ENCODE data around the gene TBX15.

The TBX15 gene

GRCh38 chr1:119007339-119007669 is 19.2 kb upstream of the TBX15 start:
- peaks cover 0 to 6% (median 3%) of the 10 kb centered on the region in 5 experiments for H3K9me3 ChIP-seq (ENCODE audit: control extremely low read depth in 1 of 5, control insufficient read depth in 4 of 5, insufficient read depth in 2 of 5, low read depth in 1 of 5, low read length in 4 of 5)
- ChIA-PET CTCF (interaction anchor here (0.9 to 2.6 kb wide), 4 partner anchors 17 to 27 kb away, joined by 3 to 13 read pairs (median 4); no protein-coding TSS in a partner anchor), POLR2A (no interaction called here)
- 8% methylated on average over 15 of the region's 22 CpGs for WGBS (ENCODE audit: insufficient coverage)
- no peak for DNase-seq
- no peaks in the 10 kb centered on the region for H3K36me3 ChIP-seq (ENCODE audit: control insufficient read depth in 4 of 4, insufficient read depth in 4 of 4, low read length in 3 of 4)
- no peak overlapping the region for H3K4me3 ChIP-seq (ENCODE audit: control insufficient read depth in 1 of 7, extremely low read depth in 1 of 7, insufficient read depth in 4 of 7, low read depth in 2 of 7, low read length in 6 of 7)
- peaks cover 29 to 93% (median 51%) of the 10 kb centered on the region in 5 experiments for H3K27me3 ChIP-seq (replicated peaks in 2 of 5; ENCODE audit: control insufficient read depth in 4 of 5, insufficient read depth in 5 of 5, low read length in 4 of 5)
- H3K4me1 ChIP-seq (ENCODE audit: control extremely low read depth in 1 of 4, control insufficient read depth in 4 of 4, insufficient read depth in 4 of 4, low read length in 3 of 4) = peaks cover 2 to 24% (median 12%) of the 10 kb centered on the region in 4 experiments
- no peak overlapping the region for H3K27ac ChIP-seq (ENCODE audit: insufficient read depth in 1 of 2, low read depth in 1 of 2, low read length in 2 of 2, poor library complexity in 1 of 2, severe bottlenecking in 2 of 2)

DNA sequence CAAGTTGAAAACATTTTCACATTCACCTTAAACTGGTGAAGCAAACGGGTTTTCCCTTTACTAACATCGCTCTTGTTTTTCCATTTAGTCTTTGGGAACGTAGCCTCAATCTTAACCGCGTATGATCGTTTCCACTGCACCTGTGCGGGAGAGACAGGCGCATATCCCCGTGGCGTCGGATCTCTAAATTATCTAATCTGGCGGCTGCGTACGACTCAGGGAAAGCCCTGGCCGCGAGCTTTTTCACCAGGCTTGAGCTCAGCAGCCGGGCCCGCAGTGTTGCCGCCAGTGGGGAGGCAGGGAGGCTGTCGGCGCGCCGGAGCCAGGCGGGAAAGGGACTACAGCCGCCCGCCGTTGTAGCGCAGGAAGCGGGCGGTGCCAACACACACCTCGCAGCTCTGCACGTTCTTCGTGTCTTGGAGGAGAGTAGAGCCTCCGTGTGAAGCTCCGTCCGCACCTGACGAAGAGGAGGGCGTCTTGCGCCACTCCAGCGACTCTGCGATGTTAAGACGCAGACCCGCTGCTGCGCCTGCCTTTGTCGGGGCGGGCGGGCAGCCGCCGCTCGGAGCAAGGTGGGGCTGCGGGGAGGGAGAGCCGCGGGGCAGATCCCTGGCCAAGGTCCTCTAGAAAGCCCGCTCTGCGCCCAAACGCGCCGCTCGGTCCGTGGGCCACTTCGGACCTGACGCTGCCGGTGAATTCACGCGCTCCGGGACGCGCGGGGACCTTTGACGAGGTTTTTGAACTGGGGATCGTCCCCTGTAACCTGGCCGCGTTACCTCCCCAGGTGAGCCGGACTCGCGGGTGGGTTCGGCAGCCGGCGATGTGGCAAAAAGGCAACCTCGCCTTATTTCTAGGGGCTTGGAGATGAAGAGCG is 18.5 kb upstream of the TBX15 start:
- H3K36me3 ChIP-seq (ENCODE audit: control insufficient read depth in 4 of 4, insufficient read depth in 4 of 4, low read length in 3 of 4) = no peaks in the 10 kb centered on the region
- POLR2A ChIA-PET = no interaction called here
- H3K27me3 ChIP-seq (replicated peaks in 2 of 5; ENCODE audit: control insufficient read depth in 4 of 5, insufficient read depth in 5 of 5, low read length in 4 of 5) = peaks cover 31 to 97% (median 53%) of the 10 kb centered on the region in 5 experiments
- peaks cover 2 to 30% (median 17%) of the 10 kb centered on the region in 4 experiments for H3K4me1 ChIP-seq (ENCODE audit: control extremely low read depth in 1 of 4, control insufficient read depth in 4 of 4, insufficient read depth in 4 of 4, low read length in 3 of 4)
- no peak for DNase-seq
- no peak overlapping the region for H3K27ac ChIP-seq (ENCODE audit: insufficient read depth in 1 of 2, low read depth in 1 of 2, low read length in 2 of 2, poor library complexity in 1 of 2, severe bottlenecking in 2 of 2)
- peaks cover 0 to 6% (median 3%) of the 10 kb centered on the region in 5 experiments for H3K9me3 ChIP-seq (ENCODE audit: control extremely low read depth in 1 of 5, control insufficient read depth in 4 of 5, insufficient read depth in 2 of 5, low read depth in 1 of 5, low read length in 4 of 5)
- 6% methylated on average over 71 of the region's 81 CpGs for WGBS (ENCODE audit: insufficient coverage)
- H3K4me3 ChIP-seq (ENCODE audit: control insufficient read depth in 1 of 7, extremely low read depth in 1 of 7, insufficient read depth in 4 of 7, low read depth in 2 of 7, low read length in 6 of 7) = no peak overlapping the region
- CTCF ChIA-PET = interaction anchor here (0.8 to 4.3 kb wide), 7 partner anchors 12 to 852 kb away, joined by 3 to 29 read pairs (median 4); no protein-coding TSS in a partner anchor

DNA sequence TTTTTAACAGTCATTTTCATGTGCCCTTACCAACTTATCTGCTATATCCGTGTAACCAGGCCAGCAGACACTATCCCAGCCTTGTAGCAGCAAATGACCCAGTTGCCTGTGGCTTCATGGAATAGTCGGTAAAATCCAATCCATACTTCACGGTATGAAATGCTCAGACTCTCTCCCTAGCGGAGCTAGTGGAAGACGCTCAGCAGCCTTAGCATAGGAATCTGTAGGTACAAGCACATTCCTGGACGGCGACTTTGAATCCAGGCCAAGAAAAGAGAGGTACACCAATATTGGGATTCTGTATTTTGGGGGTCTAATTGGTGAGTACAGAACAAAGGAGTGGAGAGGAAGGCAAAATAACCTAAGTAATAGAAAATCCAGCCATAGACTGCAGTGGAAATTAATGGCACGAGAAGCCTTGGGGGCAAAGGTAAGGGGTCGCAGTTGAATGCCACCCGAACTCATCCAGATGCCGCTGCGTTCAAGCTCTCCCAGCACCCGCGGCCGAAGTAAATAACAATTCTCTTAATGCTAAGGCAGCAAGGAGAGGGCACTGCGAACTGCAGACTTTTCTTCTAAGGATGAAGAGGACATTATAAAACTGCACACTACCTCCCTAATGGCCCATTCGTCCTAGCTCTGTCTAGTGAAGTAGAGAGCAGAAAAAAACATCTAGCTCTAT is 17.7 kb upstream of the TBX15 start:
- CTCF ChIA-PET = interaction anchor here (0.8 to 4.3 kb wide), 7 partner anchors 11 to 852 kb away, joined by 3 to 29 read pairs (median 4); no protein-coding TSS in a partner anchor
- POLR2A ChIA-PET = no interaction called here
- H3K36me3 ChIP-seq (ENCODE audit: control insufficient read depth in 4 of 4, insufficient read depth in 4 of 4, low read length in 3 of 4) = no peaks in the 10 kb centered on the region
- no peak overlapping the region for H3K27ac ChIP-seq (ENCODE audit: insufficient read depth in 1 of 2, low read depth in 1 of 2, low read length in 2 of 2, poor library complexity in 1 of 2, severe bottlenecking in 2 of 2)
- H3K4me1 ChIP-seq (ENCODE audit: control extremely low read depth in 1 of 4, control insufficient read depth in 4 of 4, insufficient read depth in 4 of 4, low read length in 3 of 4) = peaks cover 2 to 37% (median 22%) of the 10 kb centered on the region in 4 experiments
- H3K27me3 ChIP-seq (replicated peaks in 2 of 5; ENCODE audit: control insufficient read depth in 4 of 5, insufficient read depth in 5 of 5, low read length in 4 of 5) = peaks cover 31 to 98% (median 53%) of the 10 kb centered on the region in 5 experiments
- H3K4me3 ChIP-seq (ENCODE audit: control insufficient read depth in 1 of 7, extremely low read depth in 1 of 7, insufficient read depth in 4 of 7, low read depth in 2 of 7, low read length in 6 of 7) = no peak overlapping the region
- H3K9me3 ChIP-seq (ENCODE audit: control extremely low read depth in 1 of 5, control insufficient read depth in 4 of 5, insufficient read depth in 2 of 5, low read depth in 1 of 5, low read length in 4 of 5) = peaks cover 0 to 6% (median 3%) of the 10 kb centered on the region in 5 experiments
- WGBS (ENCODE audit: insufficient coverage) = 7% methylated on average over 17 of the region's 17 CpGs
- no peak for DNase-seq

- POLR2A ChIA-PET = no interaction called here
- 25% methylated on average over 1 of the region's 2 CpGs for WGBS (ENCODE audit: insufficient coverage)
- peaks cover 2 to 44% (median 25%) of the 10 kb centered on the region in 4 experiments for H3K4me1 ChIP-seq (ENCODE audit: control extremely low read depth in 1 of 4, control insufficient read depth in 4 of 4, insufficient read depth in 4 of 4, low read length in 3 of 4)
- no peak for DNase-seq
- H3K9me3 ChIP-seq (ENCODE audit: control extremely low read depth in 1 of 5, control insufficient read depth in 4 of 5, insufficient read depth in 2 of 5, low read depth in 1 of 5, low read length in 4 of 5) = peaks cover 0 to 6% (median 3%) of the 10 kb centered on the region in 5 experiments
- no peaks in the 10 kb centered on the region for H3K36me3 ChIP-seq (ENCODE audit: control insufficient read depth in 4 of 4, insufficient read depth in 4 of 4, low read length in 3 of 4)
- CTCF ChIA-PET = interaction anchor here (1.3 to 4.3 kb wide), 3 partner anchors 10 to 20 kb away, joined by 3 to 29 read pairs (median 6); no protein-coding TSS in a partner anchor
- no peak overlapping the region for H3K4me3 ChIP-seq (ENCODE audit: control insufficient read depth in 1 of 7, extremely low read depth in 1 of 7, insufficient read depth in 4 of 7, low read depth in 2 of 7, low read length in 6 of 7)
- peaks cover 28 to 99% (median 61%) of the 10 kb centered on the region in 5 experiments for H3K27me3 ChIP-seq (replicated peaks in 2 of 5; ENCODE audit: control insufficient read depth in 4 of 5, insufficient read depth in 5 of 5, low read length in 4 of 5)
- no peak overlapping the region for H3K27ac ChIP-seq (ENCODE audit: insufficient read depth in 1 of 2, low read depth in 1 of 2, low read length in 2 of 2, poor library complexity in 1 of 2, severe bottlenecking in 2 of 2)
Measured at GRCh38 chr1:119004781-119005180, 16.6 kb upstream of the TBX15 start.

- Histone ChIP-seq H3K4me3 (ENCODE audit: control insufficient read depth in 1 of 7, extremely low read depth in 1 of 7, insufficient read depth in 4 of 7, low read depth in 2 of 7, low read length in 6 of 7) (no peak overlapping the region), H3K9me3 (ENCODE audit: control extremely low read depth in 1 of 5, control insufficient read depth in 4 of 5, insufficient read depth in 2 of 5, low read depth in 1 of 5, low read length in 4 of 5) (peaks cover 0 to 6% (median 3%) of the 10 kb centered on the region in 5 experiments), H3K36me3 (ENCODE audit: control insufficient read depth in 4 of 4, insufficient read depth in 4 of 4, low read length in 3 of 4) (no peaks in the 10 kb centered on the region), H3K27me3 (replicated peaks in 2 of 5; ENCODE audit: control insufficient read depth in 4 of 5, insufficient read depth in 5 of 5, low read length in 4 of 5) (peaks cover 26 to 99% (median 61%) of the 10 kb centered on the region in 5 experiments), H3K4me1 (ENCODE audit: control extremely low read depth in 1 of 4, control insufficient read depth in 4 of 4, insufficient read depth in 4 of 4, low read length in 3 of 4) (peaks cover 2 to 44% (median 25%) of the 10 kb centered on the region in 4 experiments), H3K27ac (ENCODE audit: insufficient read depth in 1 of 2, low read depth in 1 of 2, low read length in 2 of 2, poor library complexity in 1 of 2, severe bottlenecking in 2 of 2) (no peak overlapping the region)
- 13% methylated on average over 4 of the region's 5 CpGs for WGBS (ENCODE audit: insufficient coverage)
- ChIA-PET POLR2A (no interaction called here), CTCF (interaction anchor here (4.3 kb wide), 1 partner anchor 9 kb away, joined by 29 read pairs; no protein-coding TSS in a partner anchor)
- DNase-seq = no peak
Measured at GRCh38 chr1:119004129-119004527, 16.0 kb upstream of the TBX15 start.

DNA sequence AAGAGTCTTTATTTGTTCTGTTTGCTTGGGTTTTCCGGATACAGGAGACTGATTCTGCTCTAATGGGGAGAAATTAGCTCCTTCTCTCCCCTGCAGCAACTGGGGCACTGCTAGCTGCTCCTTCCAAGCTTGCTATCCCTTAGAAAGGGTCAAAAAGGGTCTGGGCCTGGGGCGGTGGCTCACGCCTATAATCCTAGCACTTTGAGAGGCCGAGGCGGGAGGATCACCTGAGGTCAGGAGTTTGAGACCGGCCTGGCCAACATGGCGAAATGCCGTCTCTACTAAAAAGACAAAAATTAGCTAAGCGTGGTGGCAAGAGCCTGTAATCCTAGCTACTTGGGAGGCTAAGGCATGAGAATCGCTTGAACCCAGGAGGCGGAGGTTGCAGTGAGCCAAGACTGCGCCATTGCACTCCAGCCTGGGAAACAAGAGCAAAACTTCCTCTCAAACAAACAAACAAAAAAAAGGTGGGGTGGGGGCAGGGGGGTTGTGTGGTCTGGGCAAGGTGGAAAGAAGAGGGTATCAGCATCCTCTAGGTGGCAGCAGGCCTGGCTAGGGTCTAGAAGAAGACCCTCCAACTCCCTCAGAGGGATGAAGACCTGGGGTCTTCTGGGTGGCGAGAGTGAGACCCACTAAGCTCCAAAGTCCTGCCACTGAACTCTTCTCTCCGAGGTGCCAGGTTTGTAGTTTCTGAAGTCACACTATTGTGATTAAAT is 15.4 kb upstream of the TBX15 start:
- Histone ChIP-seq H3K4me1 (ENCODE audit: control extremely low read depth in 1 of 4, control insufficient read depth in 4 of 4, insufficient read depth in 4 of 4, low read length in 3 of 4) (peaks cover 0 to 43% (median 24%) of the 10 kb centered on the region in 4 experiments), H3K27ac (ENCODE audit: insufficient read depth in 1 of 2, low read depth in 1 of 2, low read length in 2 of 2, poor library complexity in 1 of 2, severe bottlenecking in 2 of 2) (no peak overlapping the region), H3K27me3 (replicated peaks in 2 of 5; ENCODE audit: control insufficient read depth in 4 of 5, insufficient read depth in 5 of 5, low read length in 4 of 5) (peaks cover 26 to 100% (median 63%) of the 10 kb centered on the region in 5 experiments), H3K36me3 (ENCODE audit: control insufficient read depth in 4 of 4, insufficient read depth in 4 of 4, low read length in 3 of 4) (no peaks in the 10 kb centered on the region), H3K9me3 (ENCODE audit: control extremely low read depth in 1 of 5, control insufficient read depth in 4 of 5, insufficient read depth in 2 of 5, low read depth in 1 of 5, low read length in 4 of 5) (peaks cover 0 to 6% (median 3%) of the 10 kb centered on the region in 5 experiments), H3K4me3 (ENCODE audit: control insufficient read depth in 1 of 7, extremely low read depth in 1 of 7, insufficient read depth in 4 of 7, low read depth in 2 of 7, low read length in 6 of 7) (no peak overlapping the region)
- ChIA-PET POLR2A (no interaction called here), CTCF (interaction anchor here (4.3 kb wide), 1 partner anchor 9 kb away, joined by 29 read pairs; no protein-coding TSS in a partner anchor)
- 43% methylated on average over 9 of the region's 14 CpGs for WGBS (ENCODE audit: insufficient coverage)
- no peak for DNase-seq

Data from common myeloid progenitor, CD34-positive (primary cell).